A549 treated with GW870086 at 1 μM for 4 hours (cell line): ENCODE results near the gene CMAS. TPM values are rescaled to one million over a fixed set of nuclear protein-coding genes. Genes with fewer than 3 reads are reported as not detected.

Experiments used
- total RNA-seq: library from RNA; stranded (reverse); fragments of 200-300 nt; extraction: Qiagen RNA extraction; gene quantifications from 5 replicates; pipeline ENCODE4 v1.2.3, GENCODE V29; 2022; ENCODE audit warnings: low read depth

Gene CMAS
- total RNA-seq: 43.7 to 49.8 TPM (median 47.5 TPM) in 5 replicates

GRCh38 chr12:22046090-22046967, at the start of gene CMAS:
Gene CMAS, plus strand, starts transcription at chr12:22046218. Its CDS starts 86 bp downstream, at chr12:22046304.

Other genes starting within 250 kb of the CMAS start
- gene ABCC9, start 104.8 kb upstream of the CMAS start, total RNA-seq: 0.01 TPM in 1 of 5 replicates, not detected in the others